Peyer's patch (tissue), 4 donors: Measurements from ENCODE around the gene GNS. TPM values are rescaled to one million over a fixed set of nuclear protein-coding genes. Genes with fewer than 3 reads are reported as not detected.
"Not testable (repeated sequence)": the region's sequence is repeated elsewhere in the genome, so short reads cannot be mapped to it uniquely, and the experiment has no call there.

Experiments
- DNase-seq, 3 donors: peaks; one replicate each; pipeline ENCODE4 v3.0.0-alpha.2; 2017 to 2019
- H3K27ac ChIP-seq, 4 donors: fragments of 200-600 bp; sonication (generic); one replicate each; pipeline ENCODE4 v1.5.1; 2016 to 2019
- H3K27me3 ChIP-seq, 2 donors: fragments of 200-600 bp; sonication (generic); one replicate each; pipeline ENCODE4 v1.5.1; 2019
- H3K36me3 ChIP-seq, 3 donors: fragments of 200-600 bp; sonication (generic); one replicate each; pipeline ENCODE4 v1.5.1; 2016 to 2019
- H3K4me1 ChIP-seq, 4 donors: fragments of 200-600 bp; sonication (generic); one replicate each; pipeline ENCODE4 v1.5.1; 2016 to 2019
- H3K4me3 ChIP-seq, 4 donors: fragments of 200-600 bp; sonication (generic); 1 replicate in 3 of 4; 2 replicates in 1 of 4; pipeline ENCODE4 v1.5.1; 2016 to 2019; ENCODE audit warnings: mild to moderate bottlenecking in 1 of 4
- H3K9me3 ChIP-seq, 4 donors: fragments of 200-600 bp; sonication (generic); one replicate each; pipeline ENCODE4 v1.5.1; 2016 to 2019; ENCODE audit warnings: mild to moderate bottlenecking in 1 of 4
- POLR2A ChIP-seq, 2 donors: fragments of 450-650 bp; IDR thresholded peaks; one replicate each; pipeline ENCODE4 v1.5.1; 2017; ENCODE audit warnings: antibody characterized with exemption in 2 of 2, mild to moderate bottlenecking in 2 of 2, moderate library complexity in 2 of 2
- total RNA-seq, 4 donors: library from RNA; depleted of rRNA; stranded (reverse); fragments of >200 nt; gene quantifications; one replicate each; pipeline ENCODE4 v1.1.0, GENCODE V29; 2016
- TF ChIP-seq, protein P1 (sequence below), 6 experiments: fragments of 450-650 bp in 4 of 6; fragments of 200-600 bp in 2 of 6; sonication (generic) in 1 of 6; IDR thresholded peaks; one replicate each; pipeline ENCODE4 v1.5.1; 2017 to 2019; ENCODE audit warnings: antibody characterized with exemption in 6 of 6, mild to moderate bottlenecking in 3 of 6, moderate library complexity in 1 of 6

Gene GNS
- total RNA-seq, 4 donors from 2014 or later: 19.8 to 146 (median 102) TPM

- DNase-seq: no peak
- H3K4me1 ChIP-seq: no peaks in the 10 kb centered on the region
- no peaks in the 10 kb centered on the region for H3K9me3 ChIP-seq
- H3K27ac ChIP-seq: no peak overlapping the region
- no peak overlapping the region for H3K4me3 ChIP-seq
- no peak for TF ChIP-seq POLR2A (IDR thresholded peaks at IDR 0.05)
- TF ChIP-seq, protein P1, sequence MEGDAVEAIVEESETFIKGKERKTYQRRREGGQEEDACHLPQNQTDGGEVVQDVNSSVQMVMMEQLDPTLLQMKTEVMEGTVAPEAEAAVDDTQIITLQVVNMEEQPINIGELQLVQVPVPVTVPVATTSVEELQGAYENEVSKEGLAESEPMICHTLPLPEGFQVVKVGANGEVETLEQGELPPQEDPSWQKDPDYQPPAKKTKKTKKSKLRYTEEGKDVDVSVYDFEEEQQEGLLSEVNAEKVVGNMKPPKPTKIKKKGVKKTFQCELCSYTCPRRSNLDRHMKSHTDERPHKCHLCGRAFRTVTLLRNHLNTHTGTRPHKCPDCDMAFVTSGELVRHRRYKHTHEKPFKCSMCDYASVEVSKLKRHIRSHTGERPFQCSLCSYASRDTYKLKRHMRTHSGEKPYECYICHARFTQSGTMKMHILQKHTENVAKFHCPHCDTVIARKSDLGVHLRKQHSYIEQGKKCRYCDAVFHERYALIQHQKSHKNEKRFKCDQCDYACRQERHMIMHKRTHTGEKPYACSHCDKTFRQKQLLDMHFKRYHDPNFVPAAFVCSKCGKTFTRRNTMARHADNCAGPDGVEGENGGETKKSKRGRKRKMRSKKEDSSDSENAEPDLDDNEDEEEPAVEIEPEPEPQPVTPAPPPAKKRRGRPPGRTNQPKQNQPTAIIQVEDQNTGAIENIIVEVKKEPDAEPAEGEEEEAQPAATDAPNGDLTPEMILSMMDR (IDR thresholded peaks at IDR 0.05): no peak
- H3K27me3 ChIP-seq: no peaks in the 10 kb centered on the region
- H3K36me3 ChIP-seq: peaks cover 0 to 28% (median 0%) of the 10 kb centered on the region in 3 donors
These were observed 63.7 kb downstream of the GNS start for GRCh38 chr12:64695550-64695949.

DNA sequence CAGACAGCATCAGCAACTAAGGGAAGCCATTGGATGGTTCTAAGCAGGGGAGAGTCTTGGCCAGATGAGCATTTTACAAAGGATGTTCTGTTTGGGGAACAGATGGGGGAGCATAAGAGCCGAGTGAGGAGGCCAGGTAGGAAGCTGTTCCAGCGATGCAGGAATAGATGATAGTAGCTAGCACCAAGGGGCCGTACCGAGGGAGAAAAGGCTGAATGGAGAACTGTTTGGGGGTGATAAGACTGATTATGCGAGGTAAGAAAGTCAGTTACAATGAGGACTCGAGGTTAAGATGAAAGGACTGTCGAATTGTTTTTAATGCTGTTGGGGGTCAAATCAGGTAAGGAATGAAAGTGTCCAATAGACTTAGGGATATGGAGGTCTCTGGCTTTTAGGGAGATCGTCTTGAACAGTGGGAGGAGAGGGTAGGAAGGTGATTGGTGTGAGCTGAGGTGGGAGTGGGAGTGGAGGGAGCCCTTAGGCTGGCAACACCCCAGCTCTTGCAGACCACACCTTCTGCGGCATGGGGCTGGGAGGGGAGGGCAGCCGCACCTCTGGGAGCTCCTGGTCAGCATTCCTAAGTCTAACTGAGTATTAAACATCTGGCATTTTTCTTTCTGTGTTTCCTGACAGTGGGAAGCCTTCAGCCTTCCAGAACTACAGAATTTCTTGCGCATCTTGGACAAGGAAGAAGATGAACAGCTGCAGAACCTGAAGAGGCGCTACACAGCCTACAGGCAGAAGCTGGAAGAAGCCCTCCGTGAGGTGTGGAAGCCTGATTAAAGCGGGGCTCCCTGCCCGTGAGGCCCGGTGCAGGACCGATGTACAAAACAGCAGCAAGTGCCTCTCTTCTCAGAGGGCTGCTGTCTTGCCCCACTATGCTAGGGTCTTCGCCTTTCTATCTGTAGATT, 64.8 kb downstream of the GNS start:
- TF ChIP-seq POLR2A (IDR thresholded peaks at IDR 0.05): no peak
- TF ChIP-seq, protein P1 (IDR thresholded peaks at IDR 0.05): no peak

DNA sequence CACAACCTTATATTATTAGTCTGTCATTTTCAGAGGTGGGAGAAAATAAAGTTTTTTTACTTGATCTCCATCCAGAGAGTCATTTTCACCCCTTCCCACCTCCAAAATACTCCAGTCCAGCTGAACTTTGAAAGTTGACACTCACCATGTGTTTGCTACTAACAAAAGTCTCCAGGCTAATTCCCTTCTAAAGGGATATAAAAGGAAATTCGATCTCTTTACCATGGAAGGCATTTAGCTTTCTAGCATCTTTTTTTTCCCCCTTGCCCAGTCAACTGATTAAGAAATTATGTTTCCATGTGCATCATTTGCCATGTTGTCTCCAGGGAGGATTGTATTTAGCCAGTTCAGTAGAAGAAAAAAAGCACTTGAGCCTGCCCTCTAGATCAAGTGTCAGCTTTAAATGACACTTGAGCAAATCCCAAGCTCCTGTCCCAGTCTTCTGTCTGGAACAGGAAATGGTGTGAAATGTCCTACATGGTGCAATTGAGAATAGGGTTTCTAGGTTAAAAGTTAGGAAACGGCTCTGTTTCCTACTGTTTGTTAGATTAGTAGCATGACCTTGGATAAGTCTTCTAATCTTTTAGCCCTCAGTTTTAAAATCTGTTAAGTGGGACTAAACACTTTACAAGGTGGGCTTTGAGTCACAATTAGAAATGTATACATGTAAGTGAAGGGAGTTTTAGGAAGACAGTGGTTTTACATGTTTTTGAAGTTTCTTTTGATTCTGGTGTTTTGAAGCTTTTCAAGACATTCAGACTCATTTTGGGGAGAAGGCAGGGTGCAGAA, 67.2 kb downstream of the GNS start:
- no peak for TF ChIP-seq POLR2A (IDR thresholded peaks at IDR 0.05)
- TF ChIP-seq, protein P1 (IDR thresholded peaks at IDR 0.05): no peak
- no peak overlapping the region for H3K4me3 ChIP-seq
- H3K27me3 ChIP-seq: no peaks in the 10 kb centered on the region
- H3K4me1 ChIP-seq: no peaks in the 10 kb centered on the region
- H3K9me3 ChIP-seq: no peaks in the 10 kb centered on the region
- no peak for DNase-seq
- peaks cover 0 to 31% (median 0%) of the 10 kb centered on the region in 3 donors for H3K36me3 ChIP-seq
- H3K27ac ChIP-seq: no peak overlapping the region

More for the DNA sequence above, 64.8 kb downstream of the GNS start:
- Histone ChIP-seq H3K36me3 (peaks cover 0 to 27% (median 0%) of the 10 kb centered on the region in 3 donors), H3K9me3 (no peaks in the 10 kb centered on the region), H3K4me1 (no peaks in the 10 kb centered on the region), H3K4me3 (no peak overlapping the region), H3K27ac (no peak overlapping the region), H3K27me3 (no peaks in the 10 kb centered on the region)
- no peak for DNase-seq

- Histone ChIP-seq H3K9me3 (no peaks in the 10 kb centered on the region), H3K27ac (no peak overlapping the region), H3K27me3 (no peaks in the 10 kb centered on the region), H3K36me3 (peaks cover 0 to 38% (median 0%) of the 10 kb centered on the region in 3 donors), H3K4me1 (no peaks in the 10 kb centered on the region), H3K4me3 (no peak overlapping the region)
- DNase-seq: no peak
- TF ChIP-seq, protein P1 (IDR thresholded peaks at IDR 0.05): no peak
- TF ChIP-seq POLR2A (IDR thresholded peaks at IDR 0.05): no peak
These were observed 67.9 kb downstream of the GNS start for GRCh38 chr12:64691227-64691794.

DNA sequence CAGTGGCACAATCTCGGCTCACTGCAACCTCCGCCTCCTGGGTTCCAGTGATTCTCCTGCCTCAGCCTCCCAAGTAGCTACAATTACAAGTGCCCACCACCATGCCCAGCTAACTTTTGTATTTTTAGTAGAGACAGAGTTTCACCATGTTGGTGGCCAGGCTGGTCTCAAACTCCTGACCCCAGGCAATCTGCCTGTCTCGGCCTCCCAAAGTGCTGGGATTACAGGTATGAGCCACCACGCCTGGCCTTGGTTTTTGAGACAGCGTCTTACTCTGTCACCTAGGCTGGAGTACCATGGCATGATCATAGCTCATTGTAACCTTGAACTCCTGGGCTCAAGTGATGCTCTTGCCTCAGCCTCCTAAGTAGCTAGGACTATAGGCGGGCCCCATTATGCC, 69.0 kb downstream of the GNS start:
- H3K4me3 ChIP-seq, H3K9me3 ChIP-seq, H3K4me1 ChIP-seq, DNase-seq, H3K27me3 ChIP-seq, H3K27ac ChIP-seq: not testable (repeated sequence)
- H3K36me3 ChIP-seq: peaks cover 0 to 44% (median 0%) of the 10 kb centered on the region in 3 donors
